Upper lobe of left lung (tissue), 6 donors: ENCODE measurements around the gene TMEM141. TPM values are rescaled to one million over a fixed set of nuclear protein-coding genes. Genes with fewer than 3 reads are reported as not detected.
"Not testable (repeated sequence)": the region's sequence is repeated elsewhere in the genome, so short reads cannot be mapped to it uniquely, and the experiment has no call there.

Experiments used
- ATAC-seq, 2 donors: fragments of 200-7000 bp; cut with Tn5 transposase; one replicate each; pipeline ENCODE4 v1.9.1; 2022; ENCODE audit warnings: mild to moderate bottlenecking in 2 of 2, moderate library complexity in 2 of 2; ENCODE audit not compliant: low FRiP score in 2 of 2
- DNase-seq, 2 donors: peaks; one replicate each; pipeline ENCODE4 v3.0.0-alpha.2; 2019 to 2020
- H3K27ac ChIP-seq, 4 donors: fragments of 200-600 bp; sonication (generic); one replicate each; pipeline ENCODE4 v1.5.1; 2016 to 2019
- H3K27me3 ChIP-seq, 4 donors: fragments of 200-600 bp; sonication (generic); one replicate each; pipeline ENCODE4 v1.5.1; 2017 to 2019
- H3K36me3 ChIP-seq, 4 donors: fragments of 200-600 bp; sonication (generic); one replicate each; pipeline ENCODE4 v1.5.1; 2016 to 2019
- H3K4me1 ChIP-seq, 4 donors: fragments of 200-600 bp; sonication (generic); one replicate each; pipeline ENCODE4 v1.5.1; 2018 to 2019
- H3K4me3 ChIP-seq, 4 donors: fragments of 200-600 bp; sonication (generic); one replicate each; pipeline ENCODE4 v1.5.1; 2017 to 2019; ENCODE audit warnings: mild to moderate bottlenecking in 2 of 4, moderate library complexity in 1 of 4
- H3K9me3 ChIP-seq, 4 donors: fragments of 200-600 bp; sonication (generic); one replicate each; pipeline ENCODE4 v1.5.1; 2018 to 2019
- EP300 ChIP-seq, 4 donors: sonication (generic); formaldehyde crosslinking; IDR thresholded peaks; one replicate each; pipeline ENCODE4 v1.5.1; 2017; ENCODE audit warnings: antibody characterized with exemption in 4 of 4, control low read depth in 2 of 4
- POLR2A ChIP-seq, 4 donors: fragments of 450-650 bp; IDR thresholded peaks; one replicate each; pipeline ENCODE4 v1.5.1; 2016 to 2017; ENCODE audit warnings: antibody characterized with exemption in 4 of 4, mild to moderate bottlenecking in 2 of 4
- POLR2AphosphoS5 ChIP-seq, 2 donors: sonication (generic); formaldehyde crosslinking; IDR thresholded peaks; one replicate each; pipeline ENCODE4 v1.5.1; 2017; ENCODE audit warnings: antibody characterized with exemption in 2 of 2
- WGBS, 2 donors: methylation state at CpG; one replicate each; pipeline ENCODE4 v1.1.5; 2017 to 2018; 5-methylcytosine and 5-hydroxymethylcytosine counted together
- total RNA-seq, 6 donors: library from RNA; depleted of rRNA in 4 of 6; stranded (reverse); fragments of >200 nt in 4 of 6; gene quantifications; one replicate each; pipeline versions ENCODE4 v1.1.0 to v1.2.1, GENCODE V29; 2016 to 2021
- TF ChIP-seq, protein P1 (sequence below), 6 experiments: fragments of 450-650 bp in 4 of 6; fragments of 200-600 bp in 2 of 6; sonication (generic) in 2 of 6; IDR thresholded peaks; one replicate each; pipeline ENCODE4 v1.5.1; 2016 to 2019; ENCODE audit warnings: antibody characterized with exemption in 6 of 6
- donor health status: DM: no; HTN: no; CAD: no; lungs with moderate emphysema.
- donor health status: DM: no; HTN: yes; CAD: no; lungs with severe emphysema.

The TMEM141 gene
- total RNA-seq, 6 donors from 2014 or later, result 55.5 to 134 (median 80.5) TPM

DNA sequence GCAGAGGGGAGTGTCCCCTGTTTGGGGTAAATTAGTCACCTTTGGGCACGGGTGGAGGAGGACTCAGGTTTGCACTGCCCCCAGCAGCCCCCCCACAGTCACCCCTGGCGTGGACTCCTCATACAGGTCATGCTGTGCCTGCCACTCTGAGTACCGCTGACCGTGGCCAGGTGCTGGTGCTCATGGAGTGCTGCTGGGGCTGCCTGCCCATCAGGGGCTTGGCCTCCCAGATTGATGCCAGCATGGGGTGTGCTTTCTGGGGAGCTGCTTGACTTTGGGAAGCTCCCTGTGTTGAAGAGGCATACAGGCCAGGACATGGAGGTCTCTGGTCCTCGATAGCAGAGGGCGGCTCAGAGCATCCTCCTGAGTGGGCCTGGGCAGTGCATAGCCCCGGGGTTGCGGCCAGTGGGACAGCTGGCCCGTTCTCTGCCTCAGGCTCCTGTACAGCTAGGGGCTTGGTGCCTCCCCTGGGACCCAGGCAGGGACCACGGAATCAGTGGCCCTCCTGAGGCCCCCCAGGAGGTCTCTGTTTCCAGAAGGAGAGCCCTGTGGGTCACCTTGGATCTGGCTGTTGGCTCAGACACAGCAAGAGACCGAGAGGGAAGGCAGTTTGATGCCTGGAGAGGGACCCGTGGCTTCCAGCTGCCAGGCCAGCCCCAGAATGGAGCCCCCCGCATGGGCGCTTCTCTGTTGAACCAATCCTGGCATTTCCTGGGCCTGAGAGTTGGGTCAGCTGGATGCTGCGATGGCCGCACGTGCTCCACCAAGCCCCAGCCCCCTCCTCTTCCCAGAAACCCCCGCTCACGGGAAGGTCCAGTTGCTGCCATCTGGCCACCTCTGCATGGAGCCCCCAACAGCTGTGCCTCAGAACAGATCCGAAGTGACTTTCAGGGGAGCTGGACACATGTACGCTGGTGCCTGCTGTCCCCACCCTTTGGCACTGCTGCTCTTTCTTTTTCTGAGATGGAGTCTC, 45.1 kb downstream of the TMEM141 start:
- peaks cover 0 to 79% (median 54%) of the 10 kb centered on the region in 4 donors for H3K36me3 ChIP-seq
- no peaks in the 10 kb centered on the region for H3K27me3 ChIP-seq
- no peaks in the 10 kb centered on the region for H3K9me3 ChIP-seq
- H3K4me3 ChIP-seq, result no peak overlapping the region
- 93 to 100% methylated on average over 4 to 13 of the region's 21 CpGs for whole genome bisulfite sequencing, 2 donors
- TF ChIP-seq EP300 (IDR thresholded peaks at IDR 0.05), result no peak
- TF ChIP-seq, protein P1, sequence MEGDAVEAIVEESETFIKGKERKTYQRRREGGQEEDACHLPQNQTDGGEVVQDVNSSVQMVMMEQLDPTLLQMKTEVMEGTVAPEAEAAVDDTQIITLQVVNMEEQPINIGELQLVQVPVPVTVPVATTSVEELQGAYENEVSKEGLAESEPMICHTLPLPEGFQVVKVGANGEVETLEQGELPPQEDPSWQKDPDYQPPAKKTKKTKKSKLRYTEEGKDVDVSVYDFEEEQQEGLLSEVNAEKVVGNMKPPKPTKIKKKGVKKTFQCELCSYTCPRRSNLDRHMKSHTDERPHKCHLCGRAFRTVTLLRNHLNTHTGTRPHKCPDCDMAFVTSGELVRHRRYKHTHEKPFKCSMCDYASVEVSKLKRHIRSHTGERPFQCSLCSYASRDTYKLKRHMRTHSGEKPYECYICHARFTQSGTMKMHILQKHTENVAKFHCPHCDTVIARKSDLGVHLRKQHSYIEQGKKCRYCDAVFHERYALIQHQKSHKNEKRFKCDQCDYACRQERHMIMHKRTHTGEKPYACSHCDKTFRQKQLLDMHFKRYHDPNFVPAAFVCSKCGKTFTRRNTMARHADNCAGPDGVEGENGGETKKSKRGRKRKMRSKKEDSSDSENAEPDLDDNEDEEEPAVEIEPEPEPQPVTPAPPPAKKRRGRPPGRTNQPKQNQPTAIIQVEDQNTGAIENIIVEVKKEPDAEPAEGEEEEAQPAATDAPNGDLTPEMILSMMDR (IDR thresholded peaks at IDR 0.05), result no peak
- no peak for TF ChIP-seq POLR2A (IDR thresholded peaks at IDR 0.05)
- TF ChIP-seq POLR2AphosphoS5 (IDR thresholded peaks at IDR 0.05), result no peak
- peak in 1 of 2 donors; percentile 37 for DNase-seq
- H3K27ac ChIP-seq, result no peak overlapping the region
- H3K4me1 ChIP-seq, result peaks cover 0 to 2% (median under 1%) of the 10 kb centered on the region in 4 donors
- peak in 1 of 2 donors; percentile 21 for ATAC-seq

DNA sequence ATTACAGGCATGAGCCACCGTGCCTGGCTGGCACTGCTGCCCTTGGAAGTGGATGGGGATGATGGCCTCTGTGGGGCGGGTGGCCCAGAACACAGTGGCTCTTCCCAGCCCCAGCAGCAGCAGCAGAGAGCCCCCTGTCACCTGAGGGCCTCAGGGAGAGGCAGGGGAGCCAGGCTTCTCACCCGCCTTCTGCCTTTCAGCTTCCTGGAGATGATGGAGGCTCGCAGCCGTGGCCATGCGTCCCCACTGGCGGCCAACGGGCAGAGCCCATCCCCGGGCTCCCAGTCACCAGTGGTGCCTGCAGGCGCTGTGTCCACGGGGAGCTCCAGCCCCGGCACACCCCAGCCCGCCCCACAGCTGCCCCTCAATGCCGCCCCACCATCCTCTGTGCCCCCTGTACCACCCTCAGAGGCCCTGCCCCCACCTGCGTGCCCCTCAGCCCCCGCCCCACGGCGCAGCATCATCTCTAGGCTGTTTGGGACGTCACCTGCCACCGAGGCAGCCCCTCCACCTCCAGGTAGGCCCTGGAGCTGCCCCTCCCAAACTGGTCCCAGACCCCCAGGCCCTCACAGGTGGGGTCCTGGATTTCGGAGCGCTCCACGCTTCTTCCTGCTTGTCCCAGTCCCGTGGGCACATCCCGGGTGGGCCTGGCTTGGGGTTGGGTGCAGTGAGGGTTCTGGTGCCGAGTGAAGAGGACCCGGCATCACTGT, 46.2 kb downstream of the TMEM141 start:
- no peak for ATAC-seq
- TF ChIP-seq POLR2AphosphoS5 (IDR thresholded peaks at IDR 0.05), result no peak
- TF ChIP-seq POLR2A (IDR thresholded peaks at IDR 0.05), result no peak
- no peak for TF ChIP-seq EP300 (IDR thresholded peaks at IDR 0.05)
- TF ChIP-seq, protein P1 (IDR thresholded peaks at IDR 0.05), result no peak
- Histone ChIP-seq H3K27me3 (no peaks in the 10 kb centered on the region), H3K4me1 (peaks cover 4 to 12% (median 10%) of the 10 kb centered on the region in 4 donors), H3K4me3 (no peak overlapping the region), H3K36me3 (peaks cover 0 to 68% (median 45%) of the 10 kb centered on the region in 4 donors), H3K27ac (no peak overlapping the region), H3K9me3 (no peaks in the 10 kb centered on the region)
- WGBS, 2 donors, result 89 to 100% methylated on average over 1 to 12 of the region's 27 CpGs
- DNase-seq, result peak in 1 of 2 donors; percentile 72

DNA sequence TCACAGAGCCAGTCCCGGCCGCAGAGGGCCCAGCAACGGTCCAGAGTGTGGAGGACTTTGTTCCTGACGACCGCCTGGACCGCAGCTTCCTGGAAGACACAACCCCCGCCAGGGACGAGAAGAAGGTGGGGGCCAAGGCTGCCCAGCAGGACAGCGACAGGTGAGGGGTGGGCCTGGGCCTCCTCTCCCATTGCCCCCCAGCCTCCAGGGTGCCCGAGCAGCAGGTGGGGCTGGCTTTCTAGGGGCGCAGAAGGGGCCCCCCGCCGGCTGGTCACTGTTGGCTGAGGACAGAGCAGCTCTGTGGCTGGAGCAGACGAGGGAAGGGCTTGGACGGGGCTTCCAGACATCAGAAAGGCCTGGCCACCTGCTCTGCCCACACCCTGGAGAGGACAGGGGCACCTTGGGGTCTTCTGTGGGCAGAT, 46.7 kb downstream of the TMEM141 start:
- Histone ChIP-seq H3K36me3 (peaks cover 0 to 63% (median 41%) of the 10 kb centered on the region in 4 donors), H3K4me1 (peaks cover 10 to 18% (median 16%) of the 10 kb centered on the region in 4 donors)
- DNase-seq, result peak in 1 of 2 donors; percentile 63
- WGBS, 2 donors, result 95 to 96% methylated on average over 4 to 13 of the region's 15 CpGs
- H3K27ac ChIP-seq, ATAC-seq, H3K27me3 ChIP-seq, H3K9me3 ChIP-seq, H3K4me3 ChIP-seq: not testable (repeated sequence)

DNA sequence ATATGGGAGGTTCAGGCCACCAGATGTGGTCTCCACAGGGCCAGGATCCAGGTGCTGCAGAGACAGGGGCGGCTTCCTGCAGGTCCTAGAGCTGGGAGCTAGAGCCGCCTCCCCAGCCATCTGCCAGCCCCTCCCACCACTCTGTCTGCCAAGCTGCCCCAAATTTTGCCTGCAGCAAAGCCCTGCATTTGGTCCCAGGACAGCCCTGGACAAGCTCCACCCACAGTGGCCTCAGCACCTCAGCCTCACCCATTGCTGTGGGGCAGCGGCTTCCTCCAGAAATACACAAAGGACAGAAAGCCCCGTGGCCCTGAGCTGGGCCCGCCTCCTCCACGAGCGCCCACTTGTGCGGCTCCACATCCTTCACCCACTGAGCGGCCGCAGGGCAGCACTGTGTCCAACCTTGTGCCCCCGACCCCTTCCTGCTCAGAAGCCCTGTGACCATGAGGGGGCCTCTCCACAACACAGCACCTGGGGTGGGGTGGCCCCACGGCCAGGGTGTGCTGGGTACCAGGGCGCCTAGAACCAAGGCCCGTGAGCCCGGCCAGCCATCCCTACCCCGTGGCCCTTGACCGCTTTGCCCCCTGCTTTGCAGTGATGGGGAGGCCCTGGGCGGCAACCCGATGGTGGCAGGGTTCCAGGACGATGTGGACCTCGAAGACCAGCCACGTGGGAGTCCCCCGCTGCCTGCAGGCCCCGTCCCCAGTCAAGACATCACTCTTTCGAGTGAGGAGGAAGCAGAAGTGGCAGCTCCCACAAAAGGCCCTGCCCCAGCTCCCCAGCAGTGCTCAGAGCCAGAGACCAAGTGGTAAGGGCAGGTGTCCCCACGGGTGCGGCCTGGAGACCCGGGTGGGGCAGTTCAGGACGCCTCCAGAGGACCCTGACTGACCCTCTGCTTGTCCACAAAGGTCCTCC, 47.4 kb downstream of the TMEM141 start:
- WGBS, 2 donors, result 91 to 92% methylated on average over 11 to 17 of the region's 29 CpGs
- Histone ChIP-seq H3K27ac (no peak overlapping the region), H3K36me3 (peaks cover 0 to 59% (median 39%) of the 10 kb centered on the region in 4 donors), H3K4me1 (peaks cover 17 to 25% (median 23%) of the 10 kb centered on the region in 4 donors), H3K27me3 (peaks cover 0 to 5% (median 1%) of the 10 kb centered on the region in 4 donors), H3K9me3 (no peaks in the 10 kb centered on the region), H3K4me3 (no peak overlapping the region)
- TF ChIP-seq EP300 (IDR thresholded peaks at IDR 0.05), result no peak
- DNase-seq (peak in 1 of 2 donors; percentile 66), ATAC-seq (no peak)
